ENCODE results near the gene DTHD1. TPM values are rescaled to one million over a fixed set of nuclear protein-coding genes. Genes with fewer than 3 reads are reported as not detected.

Gene DTHD1
- total and polyA plus RNA-seq, 7 donors, result under 0.01 to 0.27 (median 0.21) TPM; not detected in 3

- DNase-seq, result no peak
- Histone ChIP-seq H3K4me1 (no peaks in the 10 kb centered on the region), H3K27me3 (no peaks in the 10 kb centered on the region), H3K9me3 (no peaks in the 10 kb centered on the region), H3K36me3 (no peaks in the 10 kb centered on the region), H3K4me3 (no peak overlapping the region), H3K27ac (no peak overlapping the region)
- WGBS, 2 donors, result 40 to 70% methylated on average over 7 of the region's 7 CpGs
- intact Hi-C loops (cut with DNase I), result no loop called here
- TF ChIP-seq POLR2A (IDR thresholded peaks at IDR 0.05) (no peak), POLR2AphosphoS5 (IDR thresholded peaks at IDR 0.05) (peak in 1 of 4 donors; percentile 52)
Measured at GRCh38 chr4:36322921-36323354, 41.5 kb downstream of the DTHD1 start.

- 46 to 51% methylated on average over 2 of the region's 2 CpGs for WGBS, 2 donors
- intact Hi-C loops (cut with DNase I), result no loop called here
- no peak for DNase-seq
- Histone ChIP-seq H3K27ac (no peak overlapping the region), H3K4me3 (no peak overlapping the region), H3K4me1 (no peaks in the 10 kb centered on the region), H3K36me3 (no peaks in the 10 kb centered on the region), H3K9me3 (no peaks in the 10 kb centered on the region), H3K27me3 (no peaks in the 10 kb centered on the region)
- TF ChIP-seq EP300 (IDR thresholded peaks at IDR 0.05) (no peak), POLR2AphosphoS5 (IDR thresholded peaks at IDR 0.05) (peak in 1 of 4 donors; percentile 7)
Measured at GRCh38 chr4:36323816-36324419, 42.5 kb downstream of the DTHD1 start.

GRCh38 chr4:36324808-36325207 is 43.4 kb downstream of the DTHD1 start:
- 90 to 95% methylated on average over 4 of the region's 4 CpGs for WGBS, 2 donors
- Histone ChIP-seq H3K36me3 (no peaks in the 10 kb centered on the region), H3K4me3 (no peak overlapping the region), H3K9me3 (no peaks in the 10 kb centered on the region), H3K27me3 (no peaks in the 10 kb centered on the region), H3K27ac (no peak overlapping the region), H3K4me1 (no peaks in the 10 kb centered on the region)
- intact Hi-C loops (cut with DNase I), result no loop called here
- DNase-seq, result no peak
- TF ChIP-seq POLR2AphosphoS5 (IDR thresholded peaks at IDR 0.05), result no peak
- TF ChIP-seq EP300 (IDR thresholded peaks at IDR 0.05), result no peak
- TF ChIP-seq POLR2A (IDR thresholded peaks at IDR 0.05), result no peak
- no peak for TF ChIP-seq CTCF (IDR thresholded peaks at IDR 0.05)

DNA sequence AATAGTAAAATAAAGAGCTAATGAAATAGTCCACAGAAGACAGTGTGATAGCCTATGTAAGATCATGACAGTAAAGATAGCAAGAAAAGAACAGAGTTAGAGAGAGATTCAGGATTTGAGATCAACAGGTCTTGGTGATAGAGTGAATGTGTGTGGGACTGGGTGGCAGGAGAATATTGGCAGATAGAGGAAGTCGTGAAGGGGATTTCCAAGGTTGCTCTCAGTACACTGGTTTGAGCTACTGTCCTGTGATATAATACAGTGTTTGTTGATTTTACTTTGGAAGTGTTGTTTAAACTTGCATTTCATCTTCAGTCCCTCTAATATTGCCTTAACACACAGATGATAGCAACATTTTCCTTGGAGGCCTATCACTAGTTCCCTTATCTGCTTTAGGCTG is 44.1 kb downstream of the DTHD1 start:
- Histone ChIP-seq H3K4me3 (no peak overlapping the region), H3K36me3 (no peaks in the 10 kb centered on the region), H3K4me1 (no peaks in the 10 kb centered on the region), H3K9me3 (no peaks in the 10 kb centered on the region), H3K27me3 (no peaks in the 10 kb centered on the region), H3K27ac (no peak overlapping the region)
- intact Hi-C loops (cut with DNase I), result no loop called here
- no peak for DNase-seq
- 22 to 62% methylated on average over 1 of the region's 1 CpG for WGBS, 2 donors
- TF ChIP-seq POLR2AphosphoS5 (IDR thresholded peaks at IDR 0.05), result no peak
- no peak for TF ChIP-seq POLR2A (IDR thresholded peaks at IDR 0.05)
- no peak for TF ChIP-seq EP300 (IDR thresholded peaks at IDR 0.05)
- no peak for TF ChIP-seq CTCF (IDR thresholded peaks at IDR 0.05)

GRCh38 chr4:36325926-36326325 is 44.5 kb downstream of the DTHD1 start:
- Histone ChIP-seq H3K36me3 (no peaks in the 10 kb centered on the region), H3K9me3 (no peaks in the 10 kb centered on the region), H3K4me3 (no peak overlapping the region), H3K27me3 (no peaks in the 10 kb centered on the region), H3K4me1 (no peaks in the 10 kb centered on the region), H3K27ac (no peak overlapping the region)
- WGBS, 2 donors, result 74 to 85% methylated on average over 3 of the region's 3 CpGs
- TF ChIP-seq CTCF (IDR thresholded peaks at IDR 0.05) (no peak), POLR2AphosphoS5 (IDR thresholded peaks at IDR 0.05) (no peak), POLR2A (IDR thresholded peaks at IDR 0.05) (no peak), EP300 (IDR thresholded peaks at IDR 0.05) (no peak)
- intact Hi-C loops (cut with DNase I), result no loop called here
- DNase-seq, result no peak

All from sigmoid colon (tissue), 7 donors.